Mammary epithelial cell (primary cell): ENCODE data around the gene KCNE4.

Experiments used
- EZH2 ChIP-seq: IDR thresholded peaks from 2 replicates; pipeline ENCODE4 v1.6.1; 2012; ENCODE audit warnings: low read length, inconsistent platforms, borderline replicate concordance
- TF ChIP-seq, protein P1 (sequence below), 2 donors: IDR thresholded peaks in 1 of 2; conservative IDR thresholded peaks in 1 of 2; 2 replicates each; pipeline ENCODE4 v1.5.1; 2011 to 2012; ENCODE audit warnings: inconsistent platforms in 2 of 2, low read length in 2 of 2, mild to moderate bottlenecking in 2 of 2, control low read depth in 1 of 2, low read depth in 1 of 2; ENCODE audit not compliant: insufficient read depth in 1 of 2; ENCODE audit errors: extremely low read depth in 1 of 2

DNA sequence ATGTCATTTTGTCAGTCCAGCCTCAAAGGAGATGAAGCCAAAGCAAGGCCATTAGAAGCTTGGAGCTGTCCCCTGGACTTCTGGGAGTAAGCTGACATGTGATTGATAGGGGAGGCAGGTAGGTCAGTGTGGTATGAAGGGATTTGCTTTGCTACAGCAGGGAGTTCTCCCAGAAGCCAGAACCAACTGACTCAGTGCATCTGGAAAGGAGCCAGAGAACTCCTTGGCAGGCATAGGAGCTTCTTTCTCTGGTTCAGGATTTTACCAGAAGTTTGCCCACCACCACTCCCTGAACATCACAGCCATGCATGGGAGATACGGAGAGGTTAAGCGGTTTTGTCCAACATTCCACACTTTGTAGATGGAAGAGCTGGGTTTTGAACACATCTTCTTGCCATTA lies 24.5 kb upstream of the KCNE4 start:
- no peak for TF ChIP-seq EZH2
- TF ChIP-seq, protein P1, sequence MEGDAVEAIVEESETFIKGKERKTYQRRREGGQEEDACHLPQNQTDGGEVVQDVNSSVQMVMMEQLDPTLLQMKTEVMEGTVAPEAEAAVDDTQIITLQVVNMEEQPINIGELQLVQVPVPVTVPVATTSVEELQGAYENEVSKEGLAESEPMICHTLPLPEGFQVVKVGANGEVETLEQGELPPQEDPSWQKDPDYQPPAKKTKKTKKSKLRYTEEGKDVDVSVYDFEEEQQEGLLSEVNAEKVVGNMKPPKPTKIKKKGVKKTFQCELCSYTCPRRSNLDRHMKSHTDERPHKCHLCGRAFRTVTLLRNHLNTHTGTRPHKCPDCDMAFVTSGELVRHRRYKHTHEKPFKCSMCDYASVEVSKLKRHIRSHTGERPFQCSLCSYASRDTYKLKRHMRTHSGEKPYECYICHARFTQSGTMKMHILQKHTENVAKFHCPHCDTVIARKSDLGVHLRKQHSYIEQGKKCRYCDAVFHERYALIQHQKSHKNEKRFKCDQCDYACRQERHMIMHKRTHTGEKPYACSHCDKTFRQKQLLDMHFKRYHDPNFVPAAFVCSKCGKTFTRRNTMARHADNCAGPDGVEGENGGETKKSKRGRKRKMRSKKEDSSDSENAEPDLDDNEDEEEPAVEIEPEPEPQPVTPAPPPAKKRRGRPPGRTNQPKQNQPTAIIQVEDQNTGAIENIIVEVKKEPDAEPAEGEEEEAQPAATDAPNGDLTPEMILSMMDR (conservative IDR thresholded peaks at IDR 0.05 in 1 of 2, IDR thresholded peaks at IDR 0.05 in 1 of 2; ENCODE audit: extremely low read depth in 1 of 2, insufficient read depth in 1 of 2, low read depth in 1 of 2, low read length in 2 of 2): no peak
